ENCODE results near the gene TTF1. TPM values are rescaled to one million over a fixed set of nuclear protein-coding genes. Genes with fewer than 3 reads are reported as not detected.
"Not testable (repeated sequence)": the region's sequence is repeated elsewhere in the genome, so short reads cannot be mapped to it uniquely, and the experiment has no call there.

Gene TTF1
- polyA plus RNA-seq, 3 donors: 19.7 to 21.2 (median 20.2) TPM

- no peak for DNase-seq (ENCODE audit: low read depth in 3 of 3, low spot score in 2 of 3)
These were observed 8.1 kb upstream of the TTF1 start for GRCh38 chr9:132414731-132415130.

DNA sequence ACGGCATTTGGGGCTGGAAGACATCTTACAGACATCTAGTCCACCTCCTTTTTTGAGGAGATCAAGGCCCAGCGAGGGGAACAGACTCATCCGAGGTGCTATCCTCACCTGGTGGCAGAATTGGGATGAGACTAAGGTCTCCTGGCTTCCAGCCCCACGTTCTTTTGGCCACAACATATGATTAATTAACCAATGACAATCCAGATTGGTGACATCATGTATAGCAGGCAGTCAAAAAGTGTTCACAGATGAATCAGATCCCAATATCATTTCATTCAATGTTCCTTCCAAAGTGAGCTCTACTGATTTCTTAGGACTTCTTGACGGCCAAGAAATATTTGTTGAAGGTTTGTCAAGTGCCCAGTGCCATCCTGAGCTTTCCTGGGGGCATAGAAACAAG, 7.3 kb upstream of the TTF1 start:
- no peak for DNase-seq (ENCODE audit: low read depth in 3 of 3, low spot score in 2 of 3)

DNA sequence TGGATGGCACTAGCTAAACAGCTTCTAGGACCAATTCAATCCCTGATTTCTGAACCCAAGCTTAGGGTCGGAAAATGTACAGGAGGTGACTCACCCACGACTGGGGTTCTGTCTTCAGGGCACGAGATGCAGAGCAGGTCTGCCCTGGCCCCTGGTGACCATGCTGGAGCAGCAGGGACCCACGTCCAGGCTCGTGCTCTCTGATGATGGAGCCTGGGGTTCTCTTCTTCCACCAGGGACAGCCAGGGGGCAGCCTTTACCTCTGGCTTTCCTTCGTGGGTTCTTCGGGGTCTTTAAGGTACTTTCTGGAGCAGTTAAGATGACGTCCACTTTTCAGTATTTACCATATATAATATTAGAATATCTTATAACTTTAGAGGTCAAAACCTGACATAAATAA, 5.4 kb upstream of the TTF1 start:
- DNase-seq (ENCODE audit: low read depth in 3 of 3, low spot score in 2 of 3): no peak

GRCh38 chr9:132411091-132411508, 4.5 kb upstream of the TTF1 start:
- DNase-seq (ENCODE audit: low read depth in 3 of 3, low spot score in 2 of 3): no peak

DNA sequence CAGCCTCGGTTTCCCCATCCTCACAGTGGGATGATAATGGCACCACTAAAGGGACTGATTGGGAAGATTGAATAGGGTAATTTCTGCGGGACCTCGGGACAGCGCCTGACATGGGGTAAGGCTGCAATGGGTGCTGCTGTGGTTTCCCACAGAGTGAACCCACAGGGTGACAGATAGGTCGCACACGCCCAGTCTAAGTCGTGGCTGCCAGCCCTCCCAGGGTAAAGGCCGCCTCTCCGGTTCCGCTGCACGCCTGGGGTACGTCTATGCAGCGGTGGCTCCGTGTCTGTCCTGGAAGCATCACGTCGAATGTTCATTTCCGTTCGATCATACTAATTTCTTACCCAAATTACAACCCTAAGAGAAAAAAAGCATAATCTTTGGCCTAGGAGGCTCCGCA, 4.0 kb upstream of the TTF1 start:
- DNase-seq (ENCODE audit: low read depth in 3 of 3, low spot score in 2 of 3): no peak

DNA sequence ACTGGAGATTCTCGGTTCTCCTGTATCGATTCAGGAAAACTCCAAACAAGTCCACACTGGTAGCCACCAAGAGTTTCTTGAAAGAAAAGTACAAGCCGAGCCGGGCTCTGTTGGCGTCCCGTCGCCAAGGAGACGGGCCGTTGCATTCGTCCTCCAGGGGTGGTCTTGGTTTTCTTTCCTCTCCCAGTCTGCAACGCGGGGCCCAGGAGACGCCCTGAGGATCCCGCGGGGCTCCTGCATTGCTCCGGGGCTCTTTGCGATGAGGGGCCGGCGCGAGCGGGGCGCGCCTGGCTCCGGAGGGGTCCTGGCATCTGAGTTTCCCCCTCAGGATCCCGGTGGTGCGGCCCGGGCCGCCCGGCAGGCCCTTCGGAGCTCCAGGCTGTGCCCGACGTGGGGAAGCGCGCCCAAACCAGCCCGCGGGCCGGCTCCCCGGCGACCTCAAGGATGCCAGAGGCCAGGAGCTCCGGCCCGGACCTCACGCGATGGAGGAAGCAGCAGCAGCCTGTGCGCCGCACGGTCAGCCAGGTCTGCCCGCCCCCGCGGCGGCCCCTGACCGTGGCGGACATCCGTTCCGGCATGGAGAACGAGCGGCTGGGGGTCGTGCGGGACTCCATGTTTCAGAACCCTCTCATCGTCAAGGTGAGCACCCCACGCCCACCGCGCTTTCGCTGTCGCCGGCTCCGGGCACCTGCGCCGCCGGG, 3.3 kb upstream of the TTF1 start, which contains the start of gene CFAP77:
TSS of gene CFAP77 (plus strand) at position 384 of the 701 bp plus-strand sequence. CDS start at position 445, 61 bp downstream.
- no peak for DNase-seq (ENCODE audit: low read depth in 3 of 3, low spot score in 2 of 3)

- no peak for DNase-seq (ENCODE audit: low read depth in 3 of 3, low spot score in 2 of 3)
These were observed 1.9 kb upstream of the TTF1 start for GRCh38 chr9:132408521-132408920.

GRCh38 chr9:132407196-132407595, 556 bp upstream of the TTF1 start:
- DNase-seq (ENCODE audit: low read depth in 3 of 3, low spot score in 2 of 3): no peak

DNA sequence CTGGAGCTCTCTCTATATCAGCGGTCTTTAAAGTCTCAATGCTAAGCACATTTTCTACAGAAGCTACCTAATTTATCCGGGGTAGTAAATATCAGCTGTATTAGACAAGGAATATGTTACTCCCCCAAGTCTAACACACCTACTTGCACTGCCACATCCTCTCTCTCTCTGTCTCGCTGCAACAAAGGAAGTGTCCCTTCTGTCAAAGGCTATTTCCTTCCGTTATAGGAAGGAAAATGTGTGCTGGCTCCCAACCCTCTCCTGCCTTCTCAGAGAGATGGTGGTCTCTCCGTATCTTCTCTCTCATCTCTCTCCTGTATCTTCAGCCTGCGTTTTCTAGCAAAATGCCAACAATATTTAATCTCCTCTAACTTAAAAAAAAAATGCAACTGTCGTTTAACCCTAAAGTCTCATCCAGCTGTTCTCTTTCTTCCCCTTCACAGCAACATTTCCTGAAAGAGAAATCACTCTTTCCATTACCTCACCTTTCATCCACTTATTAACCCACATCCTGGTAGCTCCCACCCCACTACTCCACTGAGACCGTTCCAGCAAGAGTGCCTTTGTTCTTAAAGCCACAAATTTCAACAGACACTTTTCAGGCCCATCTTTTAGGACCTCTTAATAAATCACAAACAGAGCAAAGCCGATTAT, 2.3 kb downstream of the TTF1 start:
- no peak for DNase-seq (ENCODE audit: low read depth in 3 of 3, low spot score in 2 of 3)

GRCh38 chr9:132401824-132402223, 4.8 kb downstream of the TTF1 start:
- DNase-seq (ENCODE audit: low read depth in 3 of 3, low spot score in 2 of 3): no peak

GRCh38 chr9:132395560-132395959, 11.1 kb downstream of the TTF1 start:
- no peak for DNase-seq (ENCODE audit: low read depth in 3 of 3, low spot score in 2 of 3)

- no peak for DNase-seq (ENCODE audit: low read depth in 3 of 3, low spot score in 2 of 3)
These were observed 15.2 kb downstream of the TTF1 start for GRCh38 chr9:132391449-132391848.

- no peak for DNase-seq (ENCODE audit: low read depth in 3 of 3, low spot score in 2 of 3)
These were observed 15.7 kb downstream of the TTF1 start for GRCh38 chr9:132390966-132391365.

- no peak for DNase-seq (ENCODE audit: low read depth in 3 of 3, low spot score in 2 of 3)
These were observed 19.5 kb downstream of the TTF1 start for GRCh38 chr9:132387133-132387532.

- DNase-seq (ENCODE audit: low read depth in 3 of 3, low spot score in 2 of 3): no peak
These were observed 22.3 kb downstream of the TTF1 start for GRCh38 chr9:132384376-132384775.

DNA sequence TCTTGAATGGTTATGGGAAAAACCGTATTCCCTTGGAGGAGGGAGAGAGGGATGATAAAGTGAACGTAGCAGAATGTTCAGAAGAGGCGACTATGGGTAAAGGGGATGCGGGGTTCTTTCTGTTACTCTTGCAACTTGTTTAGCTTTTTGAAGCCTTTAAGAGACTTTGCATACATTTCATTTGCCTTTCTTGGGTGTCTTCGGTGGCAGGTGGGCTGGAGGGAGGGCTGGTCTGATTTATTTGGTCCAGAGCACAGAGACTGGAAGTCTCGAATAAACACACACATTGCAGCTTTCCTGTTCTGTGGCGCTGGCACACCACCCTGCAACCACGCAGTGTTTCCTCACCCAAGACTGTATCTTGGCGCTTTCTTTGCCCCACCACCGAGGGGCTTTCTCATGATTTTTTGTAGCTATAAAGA, 23.2 kb downstream of the TTF1 start:
- DNase-seq (ENCODE audit: low read depth in 3 of 3, low spot score in 2 of 3): no peak

DNA sequence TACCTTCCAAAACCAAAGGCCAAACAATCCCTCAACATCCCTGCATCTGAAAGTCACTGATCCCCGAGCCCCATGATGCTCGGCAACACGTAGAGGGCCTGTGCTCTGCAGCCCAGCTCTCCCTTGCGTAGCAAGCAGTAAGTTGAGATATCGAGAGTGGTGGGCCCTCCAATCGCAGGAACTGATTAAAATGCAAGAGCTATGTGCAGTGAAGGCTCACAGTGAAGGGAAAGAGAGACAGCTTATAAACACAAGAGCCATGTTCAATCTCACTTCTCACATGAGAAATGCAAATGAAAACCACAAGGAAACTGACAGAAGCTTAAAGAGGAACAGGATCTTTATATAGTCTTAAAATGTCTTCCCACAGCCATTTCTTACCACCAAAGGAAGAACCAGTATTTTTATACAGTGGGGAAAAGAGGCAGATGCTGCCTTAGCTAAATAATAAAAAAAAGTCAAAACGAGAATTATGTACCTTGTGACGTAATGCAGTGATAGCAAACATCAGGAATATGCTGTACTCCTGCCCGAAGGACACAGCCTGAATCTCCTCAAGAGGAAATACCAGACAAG, 24.6 kb downstream of the TTF1 start:
- DNase-seq (ENCODE audit: low read depth in 3 of 3, low spot score in 2 of 3): no peak

GRCh38 chr9:132378416-132378815, 28.2 kb downstream of the TTF1 start:
- not testable (repeated sequence) for DNase-seq (ENCODE audit: low read depth in 3 of 3, low spot score in 2 of 3)

DNA sequence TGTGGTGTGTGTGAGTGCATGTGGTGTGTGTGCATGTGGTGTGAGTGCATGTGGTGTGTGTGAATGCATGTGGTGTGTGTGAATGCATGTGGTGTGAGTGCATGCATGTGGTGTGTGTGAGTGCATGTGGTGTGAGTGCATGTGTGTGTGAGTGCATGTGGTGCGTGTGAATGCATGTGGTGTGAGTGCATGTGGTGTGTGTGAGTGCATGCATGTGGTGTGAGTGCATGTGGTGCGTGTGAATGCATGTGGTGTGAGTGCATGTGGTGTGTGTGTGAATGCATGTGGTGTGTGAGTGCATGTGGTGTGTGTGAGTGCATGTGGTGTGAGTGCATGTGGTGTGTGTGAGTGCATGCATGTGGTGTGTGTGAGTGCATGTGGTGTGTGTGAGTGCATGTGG, 28.9 kb downstream of the TTF1 start:
- DNase-seq (ENCODE audit: low read depth in 3 of 3, low spot score in 2 of 3): not testable (repeated sequence)

DNA sequence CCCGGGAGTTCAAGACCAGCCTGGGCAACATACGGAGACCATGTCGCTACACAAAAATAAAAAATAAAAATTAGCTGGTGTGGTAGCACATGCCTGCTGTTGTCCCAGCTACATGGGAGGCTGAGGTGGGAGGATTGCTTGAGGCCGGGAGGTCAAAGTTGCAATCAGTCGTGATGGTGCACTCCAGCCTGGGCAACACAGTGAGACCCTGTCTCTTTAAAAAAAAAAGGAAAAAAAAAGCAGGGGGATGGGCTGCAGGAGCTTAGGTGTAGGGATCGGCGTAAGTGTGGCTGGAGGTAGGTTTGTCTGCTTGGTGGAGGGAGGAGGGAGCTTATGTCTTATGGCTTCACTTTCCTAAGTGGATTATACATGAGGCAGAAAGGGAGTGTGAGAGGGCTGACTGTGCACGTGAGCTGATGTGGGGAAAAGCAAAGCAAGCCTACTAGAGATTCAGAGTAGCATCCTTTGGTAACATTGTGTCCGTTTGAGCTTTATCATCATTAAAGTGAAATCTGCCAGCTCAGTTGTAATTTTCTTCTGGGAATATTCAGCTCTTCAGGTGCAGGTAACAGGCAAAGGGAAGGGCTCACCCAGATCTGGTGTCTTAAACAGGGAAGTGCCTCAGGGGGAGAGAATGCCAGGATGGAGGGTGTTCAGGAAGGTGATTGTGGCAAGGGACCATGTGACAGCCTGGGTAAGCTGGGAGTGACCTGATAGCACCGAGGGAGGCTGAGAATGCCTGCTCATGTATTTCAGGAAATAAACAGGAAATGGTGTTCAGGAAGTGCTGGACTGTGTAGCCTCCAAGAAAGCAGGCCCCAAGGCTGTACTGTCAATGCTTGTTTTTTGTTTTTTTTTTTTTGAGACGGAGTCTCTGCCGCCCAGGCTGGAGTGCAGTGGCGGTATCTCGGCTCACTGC, 34.2 kb downstream of the TTF1 start:
- DNase-seq (ENCODE audit: low read depth in 3 of 3, low spot score in 2 of 3): no peak

DNA sequence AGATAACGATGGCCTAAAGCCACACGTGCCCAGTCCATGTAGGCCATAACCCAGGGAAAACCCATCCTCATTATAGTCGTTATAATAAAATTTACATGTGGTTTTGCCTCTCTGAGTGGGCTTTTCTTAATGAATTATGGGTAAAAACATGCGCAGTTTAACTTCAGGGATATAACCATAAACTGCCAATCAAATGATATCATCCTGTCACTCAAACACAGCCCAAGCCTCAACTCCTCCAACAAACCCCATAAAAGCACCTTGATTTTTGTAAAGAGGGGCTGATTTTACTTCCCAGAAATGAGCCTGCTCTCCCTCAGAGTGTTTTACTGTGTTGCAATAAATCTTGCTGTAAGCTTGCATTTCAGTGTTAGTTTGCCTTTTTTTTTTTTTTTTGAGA, 36.0 kb downstream of the TTF1 start:
- DNase-seq (ENCODE audit: low read depth in 3 of 3, low spot score in 2 of 3): no peak
